Thoracic aorta (tissue), 2 donors: Measurements from ENCODE around the gene RICTOR. TPM values are rescaled to one million over a fixed set of nuclear protein-coding genes. Genes with fewer than 3 reads are reported as not detected.

Experiments
- ATAC-seq: fragments of 150-250 bp; one replicate; pipeline ENCODE4 v1.8.0; 2017; ENCODE audit warnings: low read depth; ENCODE audit not compliant: insufficient number of reproducible peaks, low FRiP score
- DNase-seq: peaks from one replicate; pipeline ENCODE4 v3.0.0-alpha.2; 2020; ENCODE audit warnings: low spot score
- H3K27ac ChIP-seq, 2 donors: fragments of 200-600 bp; sonication (generic); 1 replicate in 1 of 2; 2 replicates in 1 of 2; pipeline ENCODE4 v1.5.1; 2016; ENCODE audit warnings: mild to moderate bottlenecking in 2 of 2, moderate library complexity in 2 of 2
- H3K27me3 ChIP-seq: fragments of 200-600 bp; sonication (generic); replicated peaks from 2 replicates; pipeline ENCODE4 v1.6.0; 2016; ENCODE audit warnings: mild to moderate bottlenecking; ENCODE audit not compliant: insufficient read depth
- H3K36me3 ChIP-seq: fragments of 200-600 bp; sonication (generic); one replicate; pipeline ENCODE4 v1.5.1; 2016
- H3K4me1 ChIP-seq, 2 donors: fragments of 200-600 bp; sonication (generic); 1 replicate in 1 of 2; 2 replicates in 1 of 2; pipeline versions ENCODE4 v1.5.1 to v1.6.0; 2016; ENCODE audit warnings: low read depth in 2 of 2, mild to moderate bottlenecking in 1 of 2; ENCODE audit not compliant: control insufficient read depth in 1 of 2
- H3K4me3 ChIP-seq: fragments of 200-600 bp; sonication (generic); 2 replicates; pipeline ENCODE4 v1.5.1; 2016; ENCODE audit warnings: mild to moderate bottlenecking
- H3K9me3 ChIP-seq: fragments of 200-600 bp; sonication (generic); 2 replicates; pipeline ENCODE4 v1.5.1; 2016
- total RNA-seq, 2 donors: library from RNA; depleted of rRNA; stranded (reverse); fragments of >200 nt; gene quantifications; one replicate each; pipeline versions ENCODE4 v1.1.0 to v1.2.3, GENCODE V29; 2016
- TF ChIP-seq, protein P1 (sequence below): fragments of 200-600 bp; sonication (generic); IDR thresholded peaks from one replicate; pipeline ENCODE4 v1.5.1; 2019; ENCODE audit warnings: antibody characterized with exemption

The RICTOR gene
- total RNA-seq, 2 donors from 2014 or later: 35.6 to 50.4 TPM

DNA sequence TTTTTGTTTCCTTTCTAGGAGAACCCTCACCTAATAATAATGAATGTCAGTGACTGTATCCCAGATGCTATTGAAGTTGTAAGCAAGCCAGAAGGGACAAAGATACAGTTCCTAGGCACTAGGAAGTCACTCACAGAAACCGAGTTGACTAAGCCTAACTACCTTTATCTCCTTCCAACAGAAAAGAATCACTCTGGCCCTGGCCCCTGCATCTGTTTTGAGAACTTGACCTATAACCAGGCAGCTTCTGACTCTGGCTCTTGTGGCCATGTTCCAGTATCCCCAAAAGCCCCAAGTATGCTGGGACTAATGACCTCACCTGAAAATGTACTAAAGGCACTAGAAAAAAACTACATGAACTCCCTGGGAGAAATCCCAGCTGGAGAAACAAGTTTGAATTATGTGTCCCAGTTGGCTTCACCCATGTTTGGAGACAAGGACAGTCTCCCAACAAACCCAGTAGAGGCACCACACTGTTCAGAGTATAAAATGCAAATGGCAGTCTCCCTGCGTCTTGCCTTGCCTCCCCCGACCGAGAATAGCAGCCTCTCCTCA lies 141.3 kb downstream of the RICTOR start:
- Histone ChIP-seq H3K27me3 (no peaks in the 10 kb centered on the region), H3K4me3 (no peak overlapping the region), H3K36me3 (peaks cover 37% of the 10 kb centered on the region), H3K9me3 (no peaks in the 10 kb centered on the region), H3K27ac (no peak overlapping the region), H3K4me1 (no peaks in the 10 kb centered on the region)
- DNase-seq: no peak
- no peak for ATAC-seq
- TF ChIP-seq, protein P1, sequence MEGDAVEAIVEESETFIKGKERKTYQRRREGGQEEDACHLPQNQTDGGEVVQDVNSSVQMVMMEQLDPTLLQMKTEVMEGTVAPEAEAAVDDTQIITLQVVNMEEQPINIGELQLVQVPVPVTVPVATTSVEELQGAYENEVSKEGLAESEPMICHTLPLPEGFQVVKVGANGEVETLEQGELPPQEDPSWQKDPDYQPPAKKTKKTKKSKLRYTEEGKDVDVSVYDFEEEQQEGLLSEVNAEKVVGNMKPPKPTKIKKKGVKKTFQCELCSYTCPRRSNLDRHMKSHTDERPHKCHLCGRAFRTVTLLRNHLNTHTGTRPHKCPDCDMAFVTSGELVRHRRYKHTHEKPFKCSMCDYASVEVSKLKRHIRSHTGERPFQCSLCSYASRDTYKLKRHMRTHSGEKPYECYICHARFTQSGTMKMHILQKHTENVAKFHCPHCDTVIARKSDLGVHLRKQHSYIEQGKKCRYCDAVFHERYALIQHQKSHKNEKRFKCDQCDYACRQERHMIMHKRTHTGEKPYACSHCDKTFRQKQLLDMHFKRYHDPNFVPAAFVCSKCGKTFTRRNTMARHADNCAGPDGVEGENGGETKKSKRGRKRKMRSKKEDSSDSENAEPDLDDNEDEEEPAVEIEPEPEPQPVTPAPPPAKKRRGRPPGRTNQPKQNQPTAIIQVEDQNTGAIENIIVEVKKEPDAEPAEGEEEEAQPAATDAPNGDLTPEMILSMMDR: no peak

DNA sequence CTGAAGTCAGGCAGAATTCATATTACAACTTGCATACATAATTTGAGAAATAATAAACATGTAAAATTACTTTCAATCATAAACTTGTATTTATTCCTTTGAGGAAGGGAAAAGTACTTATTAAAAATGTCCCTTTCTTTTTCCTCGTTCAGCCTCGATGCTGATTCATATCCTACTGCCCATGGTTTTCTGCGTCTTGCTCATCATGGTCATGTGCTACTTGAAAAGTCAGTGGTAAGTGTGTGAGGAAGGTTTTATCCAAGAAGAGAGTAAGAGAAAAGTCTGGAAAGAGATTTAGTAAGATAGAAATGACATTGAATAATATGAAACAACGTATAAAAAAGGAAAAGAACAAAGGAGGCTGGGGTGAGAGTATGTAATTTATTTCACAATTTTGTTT lies 142.5 kb downstream of the RICTOR start:
- TF ChIP-seq, protein P1: no peak
- no peaks in the 10 kb centered on the region for H3K27me3 ChIP-seq
- DNase-seq: no peak
- H3K27ac ChIP-seq: no peak overlapping the region
- H3K9me3 ChIP-seq: no peaks in the 10 kb centered on the region
- no peak overlapping the region for H3K4me3 ChIP-seq
- no peaks in the 10 kb centered on the region for H3K4me1 ChIP-seq
- H3K36me3 ChIP-seq: peaks cover 42% of the 10 kb centered on the region
- no peak for ATAC-seq

DNA sequence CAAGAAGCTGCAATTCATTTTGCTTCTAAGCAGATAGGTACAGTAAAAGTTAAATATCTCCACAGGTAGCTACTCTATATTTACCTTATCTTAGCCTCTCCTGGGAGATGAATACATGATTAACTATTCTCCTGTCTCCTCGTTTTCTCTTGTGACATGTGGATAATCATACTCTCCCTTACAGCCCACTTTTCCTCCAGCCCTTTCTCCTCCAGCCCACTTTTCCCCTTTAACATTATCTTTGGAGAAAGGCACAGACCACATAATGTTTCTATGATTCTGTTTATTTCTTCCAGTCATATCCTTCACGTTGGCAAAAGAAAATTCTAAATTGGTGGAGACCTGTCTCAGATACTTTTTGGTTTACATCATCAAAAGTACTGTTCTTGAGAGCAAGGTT lies 144.4 kb downstream of the RICTOR start:
- Histone ChIP-seq H3K4me1 (peaks cover under 1 to 12% of the 10 kb centered on the region in 2 donors), H3K9me3 (no peaks in the 10 kb centered on the region), H3K36me3 (peaks cover 36% of the 10 kb centered on the region), H3K27me3 (no peaks in the 10 kb centered on the region), H3K27ac (no peak overlapping the region), H3K4me3 (no peak overlapping the region)
- DNase-seq (no peak), ATAC-seq (no peak)
- TF ChIP-seq, protein P1: no peak

DNA sequence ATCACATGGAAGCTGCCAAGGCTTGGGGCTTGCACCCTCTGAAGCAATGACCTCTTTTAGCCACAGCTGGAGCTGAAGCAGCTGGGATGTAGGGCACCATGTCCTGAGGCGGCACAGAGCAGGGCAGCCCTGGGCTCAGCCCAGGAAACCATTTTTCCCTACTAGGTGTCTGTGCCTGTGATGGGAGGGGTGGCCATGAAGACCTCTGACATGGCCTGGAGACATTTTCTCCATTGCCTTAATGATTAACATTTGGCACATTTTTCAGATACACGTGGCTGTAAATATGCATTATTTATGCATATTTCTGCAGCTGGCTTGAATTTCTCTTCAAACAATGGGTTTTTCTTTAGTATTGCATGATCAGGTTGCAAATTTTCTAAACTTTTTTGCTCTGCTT lies 146.7 kb downstream of the RICTOR start:
- DNase-seq (no peak), ATAC-seq (no peak)
- H3K36me3 ChIP-seq: peaks cover 31% of the 10 kb centered on the region
- peaks cover 9 to 32% of the 10 kb centered on the region in 2 donors for H3K4me1 ChIP-seq
- H3K4me3 ChIP-seq: no peak overlapping the region
- no peak overlapping the region for H3K27ac ChIP-seq
- no peaks in the 10 kb centered on the region for H3K27me3 ChIP-seq
- TF ChIP-seq, protein P1: no peak
- no peaks in the 10 kb centered on the region for H3K9me3 ChIP-seq

DNA sequence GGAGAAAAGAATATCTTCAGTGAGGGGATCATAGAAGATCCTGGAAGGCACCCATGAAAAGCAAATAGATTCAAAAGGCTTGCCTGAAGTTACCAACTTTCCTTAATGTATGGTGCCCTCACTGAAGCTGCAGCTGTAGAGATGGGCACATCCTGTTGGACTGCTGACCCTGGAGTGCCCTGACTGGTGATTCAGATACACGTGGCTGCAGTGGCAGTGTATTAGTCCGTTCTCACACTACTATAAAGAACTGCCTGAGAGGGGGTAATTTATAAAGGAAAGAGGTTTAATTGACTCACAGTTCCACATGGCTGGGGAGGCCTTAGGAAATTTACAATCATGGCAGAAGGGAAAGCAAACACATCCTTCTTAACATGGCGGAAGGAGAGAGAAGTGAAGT lies 148.1 kb downstream of the RICTOR start:
- TF ChIP-seq, protein P1: no peak
- peaks cover 27% of the 10 kb centered on the region for H3K36me3 ChIP-seq
- H3K27ac ChIP-seq: no peak overlapping the region
- no peaks in the 10 kb centered on the region for H3K9me3 ChIP-seq
- H3K4me3 ChIP-seq: no peak overlapping the region
- no peaks in the 10 kb centered on the region for H3K27me3 ChIP-seq
- ATAC-seq (no peak), DNase-seq (no peak)
- peaks cover 9 to 32% of the 10 kb centered on the region in 2 donors for H3K4me1 ChIP-seq
